GM18870 (cell line): ENCODE data around the gene ORC6.

Experiments
- ATAC-seq: cut with Tn5 transposase; IDR thresholded peaks from one replicate; pipeline ENCODE4 v1.9.1; 2021; ENCODE audit warnings: moderate library complexity; ENCODE audit not compliant: unreplicated experiment

ORC6 gene

DNA sequence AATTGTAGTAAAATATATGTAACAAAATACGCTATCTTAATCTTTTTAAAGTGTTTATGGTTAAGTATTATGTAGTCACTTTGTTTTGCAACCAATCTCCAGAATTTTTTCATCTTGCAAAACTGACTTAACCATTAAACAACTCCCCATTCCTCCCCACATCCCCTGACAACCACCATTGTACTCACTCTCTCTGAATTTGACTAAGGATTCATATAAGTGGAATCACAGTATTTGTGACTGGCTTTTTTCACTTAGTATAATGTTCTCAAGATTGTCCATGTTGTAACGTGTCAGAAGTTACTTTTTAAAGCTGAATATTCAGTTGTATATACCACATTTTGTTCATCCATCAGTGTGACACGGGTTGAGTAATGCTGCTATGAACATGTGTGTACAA lies 10.6 kb downstream of the ORC6 start:
- no peak for ATAC-seq

DNA sequence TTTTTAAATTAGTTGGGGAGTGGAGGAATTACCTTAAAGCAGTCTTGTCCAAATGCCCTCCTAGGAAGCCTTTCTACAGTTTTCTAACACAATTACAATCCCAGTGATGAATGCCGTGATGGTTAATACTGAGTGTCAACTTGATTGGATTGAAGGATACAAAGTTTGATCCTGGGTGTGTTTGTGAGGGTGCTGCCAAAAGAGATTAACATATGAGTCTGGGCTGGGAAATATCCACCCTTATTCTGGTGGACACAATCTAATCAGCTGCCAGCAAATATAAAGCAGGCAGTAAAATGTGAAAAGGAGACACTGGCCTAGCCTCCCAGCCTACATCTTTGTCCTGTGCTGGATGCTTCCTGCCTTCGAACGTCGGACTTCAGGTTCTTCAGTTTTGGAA lies 12.2 kb downstream of the ORC6 start:
- no peak for ATAC-seq

DNA sequence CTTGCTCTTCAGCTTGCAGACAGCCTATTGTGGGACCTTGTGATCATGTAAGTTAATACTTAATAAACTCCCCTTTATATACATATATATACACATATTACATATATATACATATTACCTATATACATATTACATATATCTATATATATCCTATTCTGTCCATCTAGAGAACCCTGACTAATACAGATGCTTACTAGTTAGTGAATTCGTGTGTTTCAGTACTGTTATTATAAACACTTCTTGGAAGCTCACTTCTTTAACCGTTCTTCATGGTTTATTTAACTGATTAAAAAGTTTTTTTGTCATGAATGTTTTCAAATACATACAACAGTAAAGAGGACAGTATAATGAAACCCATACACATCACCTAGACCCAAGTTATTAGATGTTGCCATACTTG lies 12.6 kb downstream of the ORC6 start:
- no peak for ATAC-seq

DNA sequence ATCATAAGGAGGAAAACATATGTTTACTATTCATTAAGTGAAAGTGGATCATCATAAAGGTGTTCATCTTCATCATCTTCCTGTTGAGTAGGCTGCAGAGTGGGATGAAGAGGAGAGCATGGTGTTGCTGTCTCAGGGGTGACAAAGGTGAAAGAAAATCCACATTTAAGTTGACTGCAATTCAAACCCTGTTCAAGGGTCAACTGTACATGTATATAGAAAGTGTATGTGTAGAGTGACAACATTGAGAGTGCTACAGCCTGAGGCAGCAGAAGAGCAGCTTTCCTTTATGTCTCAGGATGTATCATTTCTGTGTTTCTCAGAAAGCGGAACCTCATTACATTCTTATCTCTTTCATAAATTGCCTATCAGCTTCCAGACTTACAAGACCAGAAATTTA lies 17.2 kb downstream of the ORC6 start:
- ATAC-seq, result no peak

DNA sequence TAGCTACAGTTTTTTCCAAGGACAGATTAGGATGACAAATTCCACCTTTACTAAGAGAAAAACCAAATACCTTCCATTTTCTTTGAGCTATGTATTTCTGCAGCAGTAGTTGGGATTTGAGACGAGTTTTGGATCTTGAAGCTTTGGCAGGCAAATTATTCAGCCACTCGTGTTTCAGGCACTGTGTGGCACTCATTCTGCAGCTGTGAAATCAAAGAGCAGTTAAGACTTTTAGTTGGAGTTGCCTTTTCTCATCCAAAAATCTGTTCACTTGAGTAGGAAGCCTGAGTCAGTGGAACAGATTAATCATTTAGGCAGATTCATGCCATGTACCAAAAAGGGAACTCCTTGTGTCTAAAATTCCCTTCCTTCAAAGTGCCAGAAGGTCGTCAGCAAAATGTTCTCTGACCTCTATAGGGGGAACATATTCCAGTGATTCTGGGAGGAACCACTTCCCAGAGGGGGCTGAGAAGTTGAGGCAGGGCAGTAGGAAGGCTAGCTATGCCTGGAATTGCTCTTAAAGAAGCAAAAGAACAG lies 20.1 kb downstream of the ORC6 start:
- ATAC-seq, result no peak

DNA sequence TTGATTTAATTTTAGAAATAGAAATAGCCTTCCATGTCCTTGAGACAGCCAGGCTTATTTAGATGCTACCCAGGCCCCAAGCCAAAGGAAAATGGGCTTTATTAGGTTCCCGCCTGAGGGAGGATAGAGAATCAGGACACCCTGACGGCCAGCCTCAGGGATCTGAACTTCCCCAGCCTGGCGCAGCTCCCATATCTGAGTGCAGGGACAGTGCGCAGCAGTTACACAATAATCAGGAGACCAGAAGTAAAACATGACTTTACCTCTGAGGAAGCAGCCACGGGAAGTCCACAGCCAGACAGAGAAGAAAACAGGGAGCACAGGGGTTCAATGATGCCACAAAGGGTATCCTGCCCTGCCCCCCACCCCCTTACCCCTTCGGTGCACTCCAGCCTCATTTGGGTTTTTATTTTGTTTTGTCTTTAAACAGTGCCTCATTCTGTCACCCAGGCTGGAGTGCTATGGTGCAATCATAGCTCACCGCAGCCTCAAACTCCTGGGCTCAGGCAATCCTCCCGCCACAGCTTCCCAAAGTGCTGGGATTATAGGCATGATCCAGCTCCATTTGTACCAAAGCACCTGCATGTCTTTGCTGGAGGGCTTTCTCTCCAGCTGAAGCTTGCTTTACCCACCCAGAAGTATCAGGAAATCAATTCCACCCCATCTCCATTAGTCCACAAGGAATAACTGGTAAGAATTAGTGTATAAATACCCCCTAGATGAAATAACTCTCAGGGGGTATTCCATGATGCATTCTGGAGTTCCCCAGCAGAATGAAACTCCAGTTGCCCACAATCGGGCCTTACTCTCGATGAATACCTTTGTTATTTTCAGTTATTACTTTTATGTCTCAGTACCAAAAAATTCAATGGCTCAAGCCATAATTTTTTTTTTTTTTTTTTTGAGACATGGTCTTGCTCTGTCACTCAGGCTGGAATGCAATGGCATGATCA lies 21.9 kb downstream of the ORC6 start:
- no peak for ATAC-seq

DNA sequence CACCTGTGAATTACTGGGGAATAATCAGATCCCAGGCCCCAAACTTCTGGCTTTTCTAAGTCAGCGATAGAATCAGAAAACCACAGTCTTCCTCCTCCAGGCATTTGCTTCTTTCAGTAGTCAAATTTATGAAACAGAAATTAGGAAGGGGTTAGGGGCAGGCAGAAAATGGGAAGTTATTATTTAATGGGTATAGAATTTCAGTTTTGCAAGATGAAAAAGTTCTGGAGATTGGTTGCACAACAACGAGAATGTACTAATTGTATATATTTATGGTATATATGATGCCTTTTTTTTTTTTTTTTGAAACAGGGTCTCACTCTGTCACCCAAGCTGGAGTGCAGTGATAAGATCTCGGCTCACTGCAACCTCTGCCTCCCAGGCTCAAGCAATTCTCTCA lies 23.5 kb downstream of the ORC6 start:
- ATAC-seq, result no peak

DNA sequence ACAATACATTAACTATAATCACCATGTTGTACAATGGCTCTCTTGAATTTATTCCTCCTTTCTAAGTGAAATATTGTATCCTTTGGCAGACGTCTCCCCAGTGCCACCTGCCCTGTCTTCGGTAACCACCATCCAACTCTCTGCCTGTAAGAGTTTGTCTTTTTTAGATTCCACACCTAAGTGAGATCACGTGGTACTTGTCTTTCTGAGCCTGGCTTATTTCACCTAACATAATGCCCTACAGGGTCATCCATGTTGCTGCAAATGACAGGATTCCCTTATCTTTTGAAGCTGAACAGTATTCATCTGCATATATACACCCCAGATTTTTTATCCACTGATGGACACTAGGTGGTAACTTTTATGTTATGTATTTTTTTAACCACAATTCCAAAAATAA lies 24.2 kb downstream of the ORC6 start:
- no peak for ATAC-seq

DNA sequence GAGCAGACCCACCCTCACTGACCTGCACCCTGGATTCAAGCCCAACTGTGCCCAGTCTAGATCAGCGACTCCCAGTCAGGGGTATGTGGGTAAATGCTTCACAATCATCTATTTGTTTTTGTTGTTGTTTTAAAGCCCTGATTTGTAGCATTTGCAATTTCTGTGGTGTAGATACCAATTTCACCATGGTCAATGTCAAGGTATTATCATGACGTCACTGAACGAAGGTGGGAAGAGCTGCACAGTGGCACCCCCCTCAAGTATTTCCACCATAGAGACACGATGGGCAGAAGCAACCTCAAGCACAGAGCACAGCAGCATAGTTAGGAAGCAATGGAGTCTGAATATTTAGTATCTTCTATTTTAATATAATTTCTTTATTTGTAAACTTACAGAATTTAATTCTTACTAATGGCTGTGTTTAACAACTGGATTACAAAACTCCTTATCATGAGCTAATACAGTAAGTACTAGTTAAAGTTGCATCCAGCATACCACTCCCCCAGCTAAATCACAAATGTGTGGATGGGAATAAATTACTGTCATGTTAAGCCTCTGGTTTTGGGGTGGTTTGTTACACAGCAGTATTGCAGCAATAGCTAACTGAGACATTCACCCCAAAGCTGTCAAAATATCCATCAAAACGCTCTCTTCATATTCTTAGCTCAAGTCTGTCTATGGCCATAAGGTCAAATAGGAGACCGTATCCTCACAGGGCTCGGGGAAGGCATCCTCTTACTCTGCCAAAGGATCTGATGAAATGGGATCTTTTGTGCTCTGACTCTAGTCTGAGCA lies 25.5 kb downstream of the ORC6 start:
- no peak for ATAC-seq

DNA sequence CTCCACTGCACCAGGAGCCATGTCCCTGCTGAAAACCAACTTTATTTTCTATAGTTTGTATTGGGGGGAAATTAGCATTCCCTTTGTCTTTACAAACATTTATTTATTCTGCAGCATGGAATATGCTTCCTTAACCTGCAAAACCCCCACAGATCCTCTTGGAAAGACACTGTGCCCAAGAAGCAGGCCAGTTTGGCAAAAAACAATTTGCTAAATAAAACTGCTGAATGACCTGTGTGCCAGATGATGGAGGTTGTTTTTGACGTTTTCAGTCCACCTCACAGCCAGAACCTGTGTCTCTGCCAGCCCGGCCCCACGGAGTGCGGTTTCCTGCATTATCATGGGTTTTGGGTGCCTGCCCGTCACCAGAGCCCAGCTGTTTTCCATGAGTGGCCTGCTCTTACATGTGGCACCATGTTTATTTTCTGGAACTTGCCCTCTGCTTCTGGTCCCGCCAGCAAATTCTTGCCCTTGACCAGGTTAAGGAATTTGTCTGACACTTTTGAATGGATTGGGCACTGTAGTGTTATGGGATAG lies 26.4 kb downstream of the ORC6 start:
- ATAC-seq, result no peak

DNA sequence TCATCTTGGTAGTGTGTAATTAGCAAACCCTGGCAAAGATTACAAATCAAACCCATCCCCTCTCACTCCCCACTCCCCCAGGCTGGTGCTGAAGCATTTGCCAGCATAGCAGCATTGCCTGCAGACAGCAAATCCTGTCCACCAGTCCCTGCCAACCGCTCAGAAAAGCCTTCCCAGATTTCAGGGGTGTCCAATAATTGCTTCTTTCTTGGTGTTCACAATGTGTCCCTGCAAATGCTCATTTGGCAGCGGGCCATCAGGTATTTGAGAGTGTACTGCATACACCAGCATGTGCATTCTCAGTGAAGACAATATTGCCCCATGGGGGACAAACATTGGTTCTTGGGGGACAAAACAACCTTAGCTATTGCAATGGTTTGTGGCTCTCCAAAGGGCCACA lies 28.2 kb downstream of the ORC6 start:
- ATAC-seq, result no peak

DNA sequence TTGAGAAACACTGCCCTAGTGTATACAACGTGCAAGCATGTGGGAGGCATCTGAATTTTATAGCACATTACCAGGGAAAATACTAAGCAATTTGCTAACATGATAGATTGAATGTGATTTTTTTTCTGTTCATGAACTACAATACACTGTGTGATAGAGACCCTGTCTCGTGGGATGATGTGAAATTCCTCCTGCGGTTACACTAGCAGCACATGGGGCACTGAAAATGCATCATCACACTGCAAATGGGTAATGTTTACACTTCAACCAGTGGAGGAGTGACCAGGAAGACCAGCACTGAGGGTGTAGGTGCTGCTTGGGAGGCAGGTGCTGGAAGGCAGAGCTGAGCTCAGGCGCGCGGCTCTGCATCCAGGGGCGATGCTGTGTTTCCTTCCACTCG lies 28.8 kb downstream of the ORC6 start:
- ATAC-seq, result no peak

DNA sequence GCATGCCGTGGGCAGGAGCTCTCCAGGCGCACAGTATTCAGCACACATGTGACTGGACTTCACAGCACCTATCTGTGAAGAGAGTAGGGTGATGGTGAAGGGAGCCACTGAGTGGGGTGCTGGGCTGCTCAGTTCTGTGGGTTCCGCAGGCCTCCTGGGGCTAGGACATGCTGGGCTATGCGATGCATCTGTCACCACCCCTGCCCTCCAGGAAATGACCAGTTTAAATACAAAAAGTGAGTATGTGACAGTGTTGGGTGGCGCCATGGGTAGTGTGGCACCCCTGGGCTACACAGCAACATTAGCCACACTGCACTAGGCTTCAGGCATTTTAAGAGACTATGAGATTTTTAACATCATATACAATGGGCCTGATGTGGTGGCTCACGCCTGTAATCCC lies 30.1 kb downstream of the ORC6 start:
- no peak for ATAC-seq

DNA sequence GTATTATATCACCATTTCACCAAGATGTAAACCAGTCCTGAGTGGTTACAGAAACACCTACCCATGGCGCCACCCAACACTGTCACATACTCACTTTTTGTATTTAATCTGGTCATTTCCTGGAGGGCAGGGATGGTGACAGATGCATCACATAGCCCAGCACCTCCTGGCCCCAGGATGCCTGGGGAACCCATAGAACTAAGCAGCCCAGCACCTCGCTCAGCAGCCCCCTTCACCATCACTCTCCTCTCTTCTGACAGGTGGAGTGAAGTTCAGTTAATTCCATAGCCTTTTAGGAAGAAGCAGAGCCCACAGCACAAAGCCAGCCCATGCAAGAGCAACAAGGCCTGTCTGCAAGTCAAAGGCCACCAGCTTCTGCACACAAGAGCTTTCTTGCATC lies 31.2 kb downstream of the ORC6 start:
- ATAC-seq, result no peak

DNA sequence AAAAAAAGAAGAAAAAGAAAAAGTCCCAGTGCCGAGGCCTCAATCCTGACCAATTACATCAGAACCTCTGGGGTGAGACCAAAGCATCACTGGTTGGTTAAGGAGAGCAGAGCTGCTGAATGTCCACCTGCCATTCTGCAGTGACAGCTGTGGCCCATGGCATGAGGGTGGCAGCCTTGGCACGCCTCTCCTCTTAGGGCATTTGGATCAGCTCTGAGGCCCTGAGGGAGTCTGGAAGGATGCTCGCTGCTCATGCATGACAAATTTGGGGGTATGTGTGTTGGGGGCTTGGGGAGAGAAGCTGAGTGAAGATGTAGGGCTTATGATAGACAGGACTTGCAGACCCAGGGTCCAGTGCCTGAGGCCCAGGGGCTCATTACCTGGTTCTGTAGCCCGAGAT lies 32.4 kb downstream of the ORC6 start:
- no peak for ATAC-seq

DNA sequence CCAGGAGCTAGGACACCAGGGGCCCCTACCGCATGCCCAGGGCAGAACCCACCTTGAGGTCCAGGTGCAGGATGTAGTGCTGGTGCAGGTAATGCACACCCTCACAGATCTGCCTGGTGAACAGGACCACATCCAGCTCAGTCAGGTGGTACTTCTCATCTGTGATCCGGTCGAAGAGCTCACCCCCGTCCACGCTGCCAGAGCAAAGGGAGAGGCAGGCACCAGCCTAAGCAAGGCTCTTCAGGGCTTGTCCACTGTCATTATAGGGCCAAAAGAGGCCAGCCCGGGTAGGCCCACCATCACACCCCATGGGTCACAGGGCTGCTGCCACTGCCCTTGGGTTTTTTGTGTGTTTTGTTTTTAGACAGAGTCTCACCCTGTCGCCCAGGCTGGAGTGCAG lies 37.7 kb downstream of the ORC6 start:
- no peak for ATAC-seq

DNA sequence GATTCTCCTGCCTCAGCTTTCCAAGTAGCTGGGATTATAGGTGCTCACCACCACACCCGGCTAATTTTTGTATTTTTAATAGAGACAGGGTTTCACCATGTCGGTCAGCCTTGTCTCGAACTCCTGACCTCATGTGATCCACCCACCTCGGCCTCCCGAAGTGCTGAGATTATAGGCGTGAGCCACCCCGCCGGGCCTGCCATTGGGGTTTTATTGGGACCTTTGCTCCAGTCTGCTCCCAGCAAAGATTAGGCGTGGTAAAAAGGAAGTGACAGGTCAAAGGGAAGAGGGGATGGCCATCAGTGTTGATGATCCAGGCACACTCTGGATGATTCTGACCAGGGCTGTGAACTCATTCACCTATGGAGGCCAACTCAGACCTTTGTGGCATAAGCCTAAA lies 38.2 kb downstream of the ORC6 start:
- ATAC-seq, result no peak

DNA sequence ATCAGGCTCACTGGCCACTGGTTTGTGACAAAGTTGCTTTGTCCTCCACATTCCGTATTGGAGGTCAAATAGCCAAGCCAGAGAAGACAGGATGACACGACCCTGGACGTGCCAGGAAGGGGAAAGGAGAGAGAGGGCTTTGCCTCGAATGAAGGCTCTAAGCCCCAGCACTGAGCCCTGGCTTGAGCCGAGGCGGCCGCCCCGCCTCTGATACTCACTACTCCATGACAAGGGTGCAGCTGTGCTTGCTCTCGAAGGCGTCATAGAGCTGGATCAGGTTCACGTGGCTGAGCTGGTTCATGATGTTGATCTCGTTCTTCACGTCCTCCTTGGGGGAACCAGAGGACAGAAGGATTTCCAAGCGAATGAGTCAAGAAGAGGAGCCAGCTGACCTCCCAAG lies 39.3 kb downstream of the ORC6 start:
- ATAC-seq, result no peak

DNA sequence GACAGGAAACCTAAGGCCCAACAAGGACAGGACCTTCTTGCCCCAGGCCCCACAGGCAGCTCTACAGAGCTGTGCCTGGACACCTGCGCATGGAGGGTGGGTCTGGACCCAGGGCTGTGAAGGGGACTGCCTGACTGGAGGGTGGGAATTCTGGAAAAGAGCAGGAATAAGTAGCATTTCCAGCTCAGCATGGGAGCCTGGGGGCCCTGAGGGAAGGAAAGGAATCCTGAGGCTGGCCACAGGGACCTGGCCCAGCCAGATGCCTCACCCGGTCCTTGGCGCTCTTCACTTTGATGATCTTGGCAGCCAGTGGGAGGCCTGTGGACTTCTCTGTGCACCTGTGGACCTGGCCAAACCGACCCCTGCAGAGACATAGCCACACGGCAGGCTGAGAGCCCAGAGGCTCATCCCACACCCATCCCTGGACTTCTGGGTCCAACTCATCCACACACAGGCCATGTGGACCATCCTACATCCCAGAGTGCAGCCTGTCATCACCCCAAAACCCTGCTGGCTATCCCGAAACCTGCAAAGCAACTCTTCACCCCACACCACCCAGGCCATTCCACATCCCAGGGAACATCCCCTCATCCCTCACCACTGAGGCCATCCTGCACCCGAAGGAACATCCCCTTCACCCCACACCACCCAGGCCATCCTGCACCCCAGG lies 40.0 kb downstream of the ORC6 start:
- no peak for ATAC-seq

DNA sequence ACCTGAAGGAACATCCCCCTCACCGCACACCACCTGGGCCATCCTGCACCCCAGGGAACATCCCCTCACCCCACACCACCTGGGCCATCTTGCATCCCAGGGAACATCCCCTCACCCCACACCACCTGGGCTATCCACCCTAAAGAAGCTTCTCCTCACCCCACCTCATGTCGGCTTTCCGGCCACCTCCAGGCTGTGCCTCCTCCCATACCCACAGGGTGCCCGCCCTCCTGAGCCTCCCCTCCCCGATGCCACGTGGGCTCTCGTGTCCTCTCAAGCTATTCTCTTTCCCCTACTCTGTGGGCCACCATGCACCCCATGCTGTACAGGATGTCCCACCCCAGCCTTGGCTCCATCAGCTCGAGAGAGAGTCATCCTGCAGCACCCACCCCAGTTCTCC lies 40.7 kb downstream of the ORC6 start:
- no peak for ATAC-seq
